ENCODE results near the gene KIF20B.
"Not testable (repeated sequence)": the region's sequence is repeated elsewhere in the genome, so short reads cannot be mapped to it uniquely, and the experiment has no call there.

KIF20B gene

GRCh38 chr10:89819008-89819407 lies 117.6 kb downstream of the KIF20B start:
- H3K27me3 ChIP-seq (ENCODE audit: control insufficient read depth, insufficient read depth, low read length, poor library complexity, severe bottlenecking); H3K36me3 ChIP-seq (ENCODE audit: control insufficient read depth, insufficient read depth, low read length); H3K9me3 ChIP-seq (ENCODE audit: control insufficient read depth, low read length); H3K27ac ChIP-seq (ENCODE audit: insufficient read depth, low read depth, low read length, poor library complexity, severe bottlenecking); H3K4me3 ChIP-seq (ENCODE audit: insufficient read depth, low read depth, low read length); H3K4me1 ChIP-seq (ENCODE audit: control insufficient read depth, insufficient read depth, low read length): not testable (repeated sequence)
- 92 to 95% methylated on average over 3 of the region's 3 CpGs for WGBS, 2 experiments

Measured in ectodermal cell (in vitro differentiated cells).